Measurements from ENCODE around the gene ATP6V0A4.
A peak's percentile ranks its signal among the peaks of the same experiment; 100 is the strongest.
"Not testable (repeated sequence)": the region's sequence is repeated elsewhere in the genome, so short reads cannot be mapped to it uniquely, and the experiment has no call there.

The ATP6V0A4 gene

GRCh38 chr7:138797715-138798320, at the start of gene ATP6V0A4, which contains the start of gene TMEM213:
TSS of gene ATP6V0A4 (minus strand) at chr7:138798196. CDS start at chr7:138771247, 26,949 bp downstream.
TSS of gene TMEM213 (plus strand) at chr7:138797994. CDS start at chr7:138798105, 111 bp downstream.
- no peak for DNase-seq

DNA sequence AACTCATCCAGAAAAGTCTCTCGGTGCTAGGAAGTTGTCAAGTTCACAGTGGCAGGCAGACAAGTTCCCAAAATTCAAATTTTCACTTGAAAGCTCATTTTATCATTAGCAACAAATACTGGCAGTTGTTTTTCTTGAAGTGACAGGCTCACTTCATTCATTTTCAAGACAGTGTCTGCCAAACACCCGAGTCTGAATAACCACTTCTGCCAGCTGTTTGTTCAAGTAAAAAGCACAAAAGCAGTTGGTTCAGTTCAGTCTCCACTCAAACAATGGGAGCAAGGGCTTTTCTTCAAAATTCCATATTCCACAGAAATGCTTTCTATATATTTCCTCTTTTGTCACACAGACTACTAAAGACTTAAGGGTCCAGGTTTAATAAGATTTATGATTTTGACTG, 47.7 kb upstream of the ATP6V0A4 start:
- DNase-seq: no peak

DNA sequence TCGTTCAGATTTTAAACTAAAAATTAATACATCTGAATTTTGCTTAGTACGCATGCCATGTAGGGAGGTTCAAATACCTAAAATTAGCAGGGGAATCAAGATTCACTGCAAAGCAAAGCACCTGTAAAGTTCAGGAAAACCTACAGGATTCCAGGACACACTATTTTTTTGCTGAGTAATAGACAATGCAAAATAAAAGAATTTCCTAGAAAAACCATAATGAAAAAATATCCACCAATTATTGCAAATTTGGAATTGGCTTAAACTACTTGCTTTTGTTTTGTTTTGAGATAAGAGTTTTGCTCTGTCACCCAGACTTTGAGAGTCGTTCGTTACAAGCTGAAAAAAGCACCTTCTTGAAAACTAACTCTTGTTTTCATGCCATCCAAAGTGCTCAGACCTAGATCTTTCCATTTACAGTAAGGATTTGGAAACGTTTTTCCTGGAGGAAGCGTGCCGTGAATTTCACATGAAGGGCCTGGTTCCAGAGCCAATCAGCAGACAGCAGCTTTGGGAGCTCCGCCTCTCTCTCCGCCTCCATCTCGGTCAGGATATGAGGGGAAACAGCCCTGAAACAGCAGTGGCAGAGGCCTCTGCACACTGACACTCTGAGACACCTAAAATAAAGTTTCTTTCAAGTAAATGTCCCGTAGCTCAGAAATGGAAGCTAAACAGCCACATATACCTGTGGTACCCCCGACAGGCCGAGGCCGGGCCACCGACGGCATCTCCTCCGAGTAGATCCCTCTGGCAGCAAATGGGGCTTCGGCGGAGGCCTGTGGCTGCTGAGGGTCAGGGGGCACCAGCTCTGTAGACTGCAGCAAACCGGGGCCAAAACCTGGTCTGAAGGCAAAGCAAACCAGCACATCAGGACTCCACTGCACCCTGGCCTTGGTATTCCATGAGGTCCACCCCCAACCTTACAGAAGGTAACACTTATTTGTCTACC, 45.9 kb upstream of the ATP6V0A4 start:
- no peak for DNase-seq

DNA sequence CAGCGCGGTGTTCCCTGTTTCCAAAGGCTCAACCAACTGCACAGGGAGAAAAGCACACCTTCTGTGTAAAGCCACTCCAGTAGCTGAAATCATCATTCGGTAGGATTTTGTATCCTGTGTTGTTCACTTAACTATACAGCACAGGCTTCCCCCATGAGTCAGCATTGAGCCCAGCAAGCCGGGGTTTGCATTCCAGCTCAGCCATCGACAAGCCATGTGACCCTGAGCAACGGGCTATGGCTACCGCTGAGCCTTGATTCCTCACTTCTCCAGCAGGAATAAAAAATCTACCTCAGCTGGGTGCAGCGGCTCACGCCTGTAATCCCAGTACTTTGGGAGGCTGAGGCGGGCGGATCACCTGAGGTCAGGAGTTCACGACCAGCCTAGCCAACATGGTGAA, 44.1 kb upstream of the ATP6V0A4 start:
- peak; percentile 8 for DNase-seq

DNA sequence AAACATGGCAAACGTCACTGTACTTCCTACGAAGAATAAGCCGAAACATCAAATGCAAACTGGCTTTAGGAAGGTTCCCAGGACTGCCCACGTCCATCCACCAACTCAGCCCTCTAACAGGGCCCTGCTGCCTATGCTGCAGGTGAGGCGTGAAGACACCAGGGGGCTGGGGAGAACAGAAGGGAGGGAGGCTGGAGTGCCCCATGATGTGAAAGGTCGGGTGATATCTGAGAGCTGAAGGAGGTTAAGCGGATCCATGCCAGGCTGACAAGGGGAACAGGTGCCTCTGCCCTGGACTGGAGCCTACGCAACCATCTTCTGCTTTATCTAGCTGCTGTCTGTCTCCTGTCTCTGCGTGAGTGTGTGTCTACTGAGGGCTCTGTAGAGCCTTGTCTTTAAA, 40.2 kb upstream of the ATP6V0A4 start:
- DNase-seq: no peak

- no peak for DNase-seq
Measured at GRCh38 chr7:138837627-138838026, 39.6 kb upstream of the ATP6V0A4 start.

GRCh38 chr7:138835087-138835486, 37.1 kb upstream of the ATP6V0A4 start:
- DNase-seq: no peak

GRCh38 chr7:138834583-138834982, 36.6 kb upstream of the ATP6V0A4 start:
- no peak for DNase-seq

DNA sequence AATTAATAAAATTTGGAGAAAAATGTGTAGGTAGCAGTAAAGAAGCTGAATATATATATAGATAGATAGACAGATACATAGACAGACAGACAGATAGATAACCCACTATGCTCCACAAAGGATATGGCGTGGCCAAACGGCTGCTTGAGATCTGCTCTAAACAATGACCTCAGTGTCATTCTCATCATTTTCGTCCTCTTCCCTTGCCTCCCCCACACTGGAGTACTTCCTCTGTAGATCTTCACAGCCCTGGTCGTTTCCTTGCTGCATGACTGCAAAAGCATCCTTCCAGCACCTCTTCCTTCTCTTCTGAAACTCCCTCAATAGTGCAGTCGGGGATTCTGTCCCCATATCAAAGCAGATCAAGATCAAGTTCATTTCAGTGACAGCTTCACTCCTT, 35.6 kb upstream of the ATP6V0A4 start:
- no peak for DNase-seq

GRCh38 chr7:138832966-138833365, 35.0 kb upstream of the ATP6V0A4 start:
- no peak for DNase-seq

GRCh38 chr7:138829335-138829734, 31.3 kb upstream of the ATP6V0A4 start:
- DNase-seq: no peak

DNA sequence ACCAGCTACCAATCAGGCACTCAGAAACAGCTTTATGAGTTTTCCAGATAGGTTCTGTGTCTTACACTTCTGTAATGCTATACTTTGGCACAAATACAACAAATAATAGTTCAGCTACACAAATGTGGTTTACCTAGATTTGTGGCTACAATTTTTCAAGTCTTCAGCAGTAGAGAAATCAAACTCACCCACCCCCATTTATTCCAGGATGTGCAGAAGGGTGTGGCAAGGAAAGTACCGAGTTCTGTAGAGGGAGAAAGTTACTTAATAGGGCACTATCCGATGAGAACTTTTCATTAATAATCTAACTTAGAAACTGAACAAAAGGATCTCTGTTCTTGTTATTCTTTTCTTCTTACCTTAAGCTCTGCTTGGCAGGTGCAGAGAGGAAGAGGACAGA, 30.3 kb upstream of the ATP6V0A4 start:
- DNase-seq: no peak

DNA sequence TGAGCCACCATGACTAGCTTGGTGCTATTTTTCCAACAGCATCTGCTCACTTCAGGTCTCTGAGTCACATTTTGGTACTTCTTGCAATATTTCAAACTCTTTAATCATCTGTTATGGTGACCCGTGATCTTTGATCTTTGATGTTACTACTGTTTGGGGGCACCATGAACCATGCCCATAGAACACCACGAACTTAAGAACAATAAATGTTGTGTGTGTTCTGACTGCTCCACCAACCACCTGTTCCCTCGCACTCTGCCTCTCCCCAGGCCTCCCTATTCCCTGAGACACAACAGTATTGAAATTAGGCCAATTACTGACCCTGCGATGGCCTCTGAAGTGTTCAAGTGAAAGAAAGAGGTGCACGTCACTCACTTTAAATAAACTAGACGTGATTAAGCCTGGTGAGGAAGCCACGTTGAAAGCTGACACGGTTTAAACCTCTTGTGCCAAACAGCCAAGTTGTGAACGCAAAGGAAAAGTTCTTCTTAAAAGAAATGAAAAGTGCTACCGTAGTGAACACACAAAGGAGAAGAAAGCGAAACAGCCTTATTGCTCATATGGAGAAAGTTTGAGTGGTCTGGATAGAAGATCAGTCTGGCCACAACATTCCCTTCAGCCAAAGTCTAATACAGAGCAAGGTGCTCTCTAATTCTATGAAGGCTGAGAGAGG, 27.2 kb upstream of the ATP6V0A4 start:
- no peak for DNase-seq

DNA sequence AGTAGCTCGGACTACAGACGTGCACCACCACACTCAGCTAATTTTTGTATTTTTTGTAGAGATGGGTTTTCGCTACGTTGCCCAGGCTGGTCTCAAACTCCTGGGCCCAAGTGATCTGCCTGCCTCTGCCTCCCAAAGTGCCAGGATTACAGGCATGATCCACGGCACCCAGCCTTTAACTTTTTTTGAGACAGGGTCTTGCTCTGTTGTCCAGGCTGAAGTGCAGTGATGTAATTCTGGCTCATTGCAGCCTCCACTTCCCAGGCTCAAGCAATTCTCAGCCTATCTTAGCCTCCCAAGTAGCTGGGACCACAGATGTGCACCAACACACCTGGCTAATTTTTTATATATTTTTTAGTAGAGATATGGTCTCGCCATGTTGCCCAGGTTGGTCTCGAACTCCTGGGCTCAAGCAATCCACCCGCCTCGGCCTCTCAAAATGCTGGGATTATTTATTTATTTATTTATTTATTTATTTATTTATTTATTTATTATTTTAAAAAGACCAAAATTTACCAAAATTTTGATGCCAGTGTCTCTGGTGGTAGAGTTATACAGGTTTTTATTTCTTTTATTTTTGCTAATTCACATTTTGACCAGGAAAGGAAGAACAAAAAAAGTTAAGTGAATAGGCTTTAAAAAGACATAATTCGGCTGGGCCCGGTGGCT, 25.0 kb upstream of the ATP6V0A4 start:
- DNase-seq: no peak

DNA sequence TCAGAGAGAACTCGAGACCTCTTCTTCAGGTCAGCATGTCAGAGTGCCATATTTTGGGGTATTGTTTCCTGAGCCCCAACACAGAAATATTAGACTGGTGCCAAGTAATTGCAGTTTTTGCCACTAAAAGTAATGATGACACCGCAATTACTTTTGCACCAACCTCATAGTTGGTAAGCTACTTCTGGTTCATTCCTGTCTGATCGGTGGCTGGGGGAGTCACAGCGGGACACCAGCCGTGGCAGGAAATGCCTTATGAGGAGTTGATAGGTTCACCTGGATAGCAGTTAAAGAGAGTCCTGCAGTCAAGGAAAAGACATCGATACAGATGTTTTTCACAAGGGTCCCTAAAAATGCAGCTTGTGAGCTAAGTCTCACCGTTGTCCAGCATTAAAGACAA, 23.9 kb upstream of the ATP6V0A4 start:
- no peak for DNase-seq

DNA sequence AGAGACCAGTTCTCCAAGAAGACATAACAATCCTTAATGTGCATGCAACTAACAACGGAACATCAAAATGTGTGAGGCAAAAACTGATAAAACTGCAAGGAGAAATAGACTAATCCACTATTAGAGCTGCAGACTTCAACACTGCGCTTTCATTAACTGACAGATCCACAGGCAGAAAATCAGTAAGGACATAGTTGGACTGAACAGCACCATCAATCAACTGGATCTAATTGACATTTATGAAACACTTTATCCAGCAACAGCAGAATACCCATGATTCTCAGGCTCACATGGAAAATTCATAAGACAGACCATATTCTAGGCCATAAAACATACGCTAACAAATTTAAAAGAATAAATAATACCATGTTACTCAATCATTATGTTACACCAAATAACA, 21.6 kb upstream of the ATP6V0A4 start:
- no peak for DNase-seq

GRCh38 chr7:138816650-138817049, 18.7 kb upstream of the ATP6V0A4 start:
- DNase-seq: no peak

DNA sequence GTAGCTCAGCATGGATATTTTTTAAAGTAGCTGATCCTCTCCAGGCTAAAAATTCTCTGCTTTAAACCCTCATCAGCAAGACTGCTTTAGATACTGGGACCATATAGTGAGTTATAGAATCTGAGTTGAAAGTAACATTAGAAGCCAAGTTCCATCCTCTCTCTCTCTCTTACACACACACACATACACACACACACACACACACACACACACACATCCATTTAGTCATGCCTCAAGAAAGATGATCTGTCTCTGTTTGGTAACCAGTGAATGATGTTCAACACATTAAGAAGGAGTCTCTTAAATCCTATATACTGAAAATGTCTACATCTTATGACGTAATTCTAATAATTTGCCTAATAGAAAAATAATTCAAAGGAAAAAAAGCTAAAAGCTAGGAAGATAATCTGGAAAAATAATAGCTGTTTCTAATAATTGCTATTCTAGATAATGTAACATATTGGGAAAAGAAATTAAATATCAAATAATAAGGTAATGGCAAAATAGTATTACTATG, 16.9 kb upstream of the ATP6V0A4 start:
- DNase-seq: no peak

DNA sequence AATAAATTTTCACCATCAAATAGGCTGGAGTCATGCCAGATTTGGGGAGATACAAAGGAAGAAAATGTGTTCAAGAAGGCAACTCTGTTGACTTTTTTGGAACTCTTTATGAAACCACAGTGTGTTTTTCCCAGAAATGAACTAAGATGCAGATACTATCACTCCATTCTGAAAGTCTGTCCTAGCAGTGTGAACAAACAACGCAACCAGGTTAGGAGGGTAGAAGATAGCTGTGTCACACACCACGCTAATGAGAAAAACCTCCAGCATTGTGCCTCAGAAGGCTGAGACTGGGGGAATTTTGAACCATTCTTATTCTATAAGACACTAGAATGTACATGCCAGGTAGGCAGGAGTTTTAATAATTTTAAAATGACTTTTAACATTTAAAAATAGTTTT, 15.9 kb upstream of the ATP6V0A4 start:
- no peak for DNase-seq

GRCh38 chr7:138811327-138811726, 13.3 kb upstream of the ATP6V0A4 start:
- DNase-seq: not testable (repeated sequence)

DNA sequence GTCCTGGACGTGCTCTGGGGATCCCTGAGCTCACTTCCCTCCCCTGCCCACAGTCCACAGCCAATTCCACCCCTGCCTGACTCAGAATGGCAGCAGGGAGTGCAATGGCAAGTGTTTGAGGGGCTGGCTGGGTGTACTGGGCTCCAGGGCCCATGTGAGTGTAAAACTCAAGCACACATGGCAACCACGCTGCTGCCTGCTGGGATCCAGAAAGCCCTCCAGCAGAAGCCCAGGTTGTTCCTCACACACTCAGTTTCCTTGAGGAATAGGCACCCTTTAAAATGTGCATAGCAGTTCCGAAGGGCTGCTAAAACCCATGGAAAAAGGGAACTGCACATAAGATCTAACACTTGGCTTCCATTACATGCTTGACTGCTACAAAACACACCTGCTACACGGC, 11.3 kb upstream of the ATP6V0A4 start:
- DNase-seq: no peak

GRCh38 chr7:138804618-138805017, 6.6 kb upstream of the ATP6V0A4 start:
- DNase-seq: no peak

GRCh38 chr7:138802706-138803105, 4.7 kb upstream of the ATP6V0A4 start:
- no peak for DNase-seq
